HG03432 (cell line): ENCODE measurements around the gene STAT3.
"Not testable (repeated sequence)": the region's sequence is repeated elsewhere in the genome, so short reads cannot be mapped to it uniquely, and the experiment has no call there.

Experiments used
- ATAC-seq: cut with Tn5 transposase; IDR thresholded peaks from one replicate; pipeline ENCODE4 v1.9.1; 2021; ENCODE audit warnings: mild to moderate bottlenecking, moderate library complexity; ENCODE audit not compliant: unreplicated experiment

Gene STAT3

GRCh38 chr17:42303694-42304093 is 84.5 kb downstream of the STAT3 start:
- ATAC-seq = no peak

- ATAC-seq = no peak
These were observed 87.2 kb downstream of the STAT3 start for GRCh38 chr17:42301022-42301421.

GRCh38 chr17:42299913-42300312 is 88.3 kb downstream of the STAT3 start:
- not testable (repeated sequence) for ATAC-seq

GRCh38 chr17:42299361-42299760 is 88.9 kb downstream of the STAT3 start:
- not testable (repeated sequence) for ATAC-seq

GRCh38 chr17:42297775-42298174 is 90.5 kb downstream of the STAT3 start:
- ATAC-seq = not testable (repeated sequence)

GRCh38 chr17:42296012-42296411 is 92.2 kb downstream of the STAT3 start:
- ATAC-seq = no peak

GRCh38 chr17:42294469-42295398 is 93.5 kb downstream of the STAT3 start:
- ATAC-seq = no peak

GRCh38 chr17:42291129-42291528 is 97.1 kb downstream of the STAT3 start:
- no peak for ATAC-seq

- no peak for ATAC-seq
These were observed 97.7 kb downstream of the STAT3 start for GRCh38 chr17:42290577-42290976.

GRCh38 chr17:42289611-42290181 is 98.5 kb downstream of the STAT3 start:
- no peak for ATAC-seq

GRCh38 chr17:42288803-42289610 is 99.2 kb downstream of the STAT3 start:
- peak; percentile 27 for ATAC-seq

- ATAC-seq = peak; percentile 49
These were observed 100.1 kb downstream of the STAT3 start, which contains the start of gene STAT5A for GRCh38 chr17:42287977-42288802. Gene STAT5A (plus strand): TSS chr17:42288498. CDS start chr17:42289412, 914 bp downstream.

GRCh38 chr17:42287305-42287976 is 100.8 kb downstream of the STAT3 start:
- ATAC-seq = peak; percentile 23

- ATAC-seq = no peak
These were observed 101.6 kb downstream of the STAT3 start for GRCh38 chr17:42286411-42287221.

- no peak for ATAC-seq
These were observed 102.7 kb downstream of the STAT3 start for GRCh38 chr17:42285346-42286050.

- no peak for ATAC-seq
These were observed 103.7 kb downstream of the STAT3 start for GRCh38 chr17:42284566-42284965.

- no peak for ATAC-seq
These were observed 104.2 kb downstream of the STAT3 start for GRCh38 chr17:42284024-42284369.

GRCh38 chr17:42283241-42284023 is 104.8 kb downstream of the STAT3 start:
- no peak for ATAC-seq
